NCI-H526 (cell line): ENCODE data around the gene ADCK2.
"Not testable (repeated sequence)": the region's sequence is repeated elsewhere in the genome, so short reads cannot be mapped to it uniquely, and the experiment has no call there.

Source experiments
- DNase-seq, 2 experiments: peaks; one replicate each; lab custom pipeline; 2025; lab: John Stamatoyannopoulos, UW

ADCK2 gene

GRCh38 chr7:140674356-140674800 lies 1.6 kb downstream of the ADCK2 start:
- peak; percentile 84 to 88 for DNase-seq

GRCh38 chr7:140674899-140675701 lies 2.4 kb downstream of the ADCK2 start:
- DNase-seq: peak in 1 of 2 experiments; percentile 62

GRCh38 chr7:140675726-140676125 lies 3.0 kb downstream of the ADCK2 start:
- DNase-seq: no peak

- no peak for DNase-seq
Observed at GRCh38 chr7:140676306-140676705, 3.6 kb downstream of the ADCK2 start.

DNA sequence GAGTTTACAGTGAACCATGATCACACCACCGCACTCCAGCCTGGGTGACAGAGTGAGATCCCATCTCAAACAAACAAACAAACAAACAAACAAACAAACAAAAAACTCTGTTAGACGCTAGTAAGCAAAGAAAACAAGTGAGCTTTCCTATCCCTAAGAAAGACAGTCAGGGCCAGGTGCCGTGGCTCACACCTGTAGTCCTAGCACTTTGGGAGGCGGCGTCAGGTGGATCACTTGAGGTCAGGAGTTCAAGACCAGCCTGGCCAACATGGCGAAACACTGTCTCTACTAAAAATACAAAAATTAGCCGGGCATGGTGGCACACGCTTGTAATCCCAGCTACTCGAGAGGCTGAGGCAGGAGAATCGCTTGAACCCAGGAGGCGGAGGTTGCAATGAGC lies 4.2 kb downstream of the ADCK2 start:
- DNase-seq: not testable (repeated sequence)

DNA sequence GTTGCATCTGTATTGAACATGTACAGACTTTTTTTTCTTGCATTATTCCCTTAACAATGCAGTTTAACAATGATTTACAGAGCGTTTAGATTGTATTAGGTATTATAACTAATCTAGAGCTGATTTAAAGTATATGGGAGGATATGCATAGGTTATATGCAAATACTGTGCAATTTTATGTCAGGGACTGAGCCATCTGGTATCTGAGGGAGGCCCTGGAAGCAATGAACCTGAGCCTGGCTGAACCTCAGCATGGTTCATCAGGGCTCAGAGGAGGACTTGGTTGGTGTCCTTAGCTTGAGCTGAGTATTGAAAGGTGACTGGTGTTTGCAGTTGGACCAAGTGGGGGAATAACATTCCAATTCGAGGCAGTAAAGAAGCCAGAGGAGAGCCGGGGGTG lies 4.8 kb downstream of the ADCK2 start:
- DNase-seq: peak; percentile 8 to 63

GRCh38 chr7:140678081-140678815 lies 5.5 kb downstream of the ADCK2 start:
- DNase-seq: no peak

- no peak for DNase-seq
Observed at GRCh38 chr7:140678816-140679130, 6.0 kb downstream of the ADCK2 start.

DNA sequence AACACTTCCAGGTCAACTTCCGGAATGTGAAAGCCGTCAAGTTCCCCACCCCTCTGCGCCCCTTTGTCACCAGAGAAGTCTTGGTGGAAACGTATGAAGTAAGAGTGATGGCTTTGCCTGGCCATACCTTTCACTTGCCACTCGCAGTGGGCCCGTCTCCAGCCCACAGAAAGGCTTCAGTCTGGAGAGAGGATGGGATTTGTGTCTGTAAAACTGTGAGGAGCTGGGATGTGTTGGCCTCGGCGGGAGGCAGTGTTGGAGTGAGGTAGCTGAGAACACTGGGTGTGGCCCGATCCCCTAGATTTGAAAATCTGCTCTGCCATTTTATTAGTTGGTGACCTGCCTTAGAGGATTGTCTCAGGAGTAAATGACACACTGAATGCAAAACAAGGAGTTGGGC lies 6.4 kb downstream of the ADCK2 start:
- no peak for DNase-seq

- DNase-seq: no peak
Observed at GRCh38 chr7:140680886-140681285, 8.1 kb downstream of the ADCK2 start.

DNA sequence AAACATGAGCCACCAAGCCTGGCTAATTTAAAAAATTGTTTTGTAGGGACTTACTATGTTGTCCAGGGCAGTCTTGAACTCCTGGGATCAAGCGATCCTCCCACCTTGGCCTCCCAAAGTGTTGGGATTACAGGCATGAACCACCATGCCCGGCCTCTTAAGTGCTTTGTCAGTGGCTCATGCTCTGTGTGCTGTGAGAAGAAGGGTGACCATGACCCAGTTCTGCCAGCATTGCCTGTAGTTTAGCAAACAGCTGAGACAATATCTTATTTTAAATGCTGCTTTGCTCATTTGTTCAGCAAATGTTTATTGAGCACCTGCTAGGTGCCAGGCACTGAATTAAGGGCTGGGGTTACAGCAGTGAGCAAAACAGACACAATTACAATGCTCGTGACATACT lies 9.0 kb downstream of the ADCK2 start:
- DNase-seq: no peak

GRCh38 chr7:140683657-140684056 lies 10.9 kb downstream of the ADCK2 start:
- no peak for DNase-seq

DNA sequence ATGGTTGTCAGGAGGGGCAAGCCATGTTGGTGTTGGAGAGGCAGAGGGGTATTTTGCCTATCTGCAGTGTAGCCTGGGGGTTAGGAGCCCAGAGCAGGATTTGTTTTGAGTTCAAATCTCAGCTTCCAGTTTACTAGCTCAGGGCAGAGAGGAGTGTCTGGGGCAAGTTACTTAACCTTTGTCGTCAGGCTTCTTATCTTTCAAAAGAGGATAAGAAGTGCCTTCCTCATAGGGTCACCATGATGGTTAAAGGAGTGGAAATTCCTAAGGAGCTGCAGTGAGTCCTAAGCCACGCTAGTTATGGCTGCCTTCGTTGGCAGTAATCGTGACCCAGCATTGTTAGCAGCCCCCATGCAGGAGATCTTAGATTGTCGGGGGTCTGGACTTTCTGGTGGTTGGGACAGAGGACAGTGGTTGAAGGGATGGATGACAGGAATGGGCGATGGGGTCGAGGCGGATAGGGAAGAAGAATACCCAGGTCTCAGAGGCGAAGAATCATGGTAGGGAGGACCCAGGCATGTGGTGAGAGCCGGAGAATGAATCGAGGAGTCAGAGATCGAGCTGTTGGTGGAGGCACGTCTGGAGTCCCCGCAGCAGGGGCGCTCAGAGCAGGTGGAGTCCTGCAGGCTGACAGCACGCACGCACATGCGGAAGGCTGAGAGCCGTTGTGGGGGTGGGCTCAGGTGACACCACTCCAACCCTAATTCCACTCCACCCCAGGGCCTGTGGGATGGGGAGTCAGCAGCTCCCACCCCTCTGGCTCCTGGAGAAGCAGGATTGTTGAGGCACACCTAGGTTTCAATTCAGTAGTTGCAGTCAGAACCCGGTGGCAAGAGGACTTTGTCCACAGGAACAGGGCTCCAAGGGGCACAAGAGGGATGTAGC lies 11.6 kb downstream of the ADCK2 start:
- DNase-seq: no peak

DNA sequence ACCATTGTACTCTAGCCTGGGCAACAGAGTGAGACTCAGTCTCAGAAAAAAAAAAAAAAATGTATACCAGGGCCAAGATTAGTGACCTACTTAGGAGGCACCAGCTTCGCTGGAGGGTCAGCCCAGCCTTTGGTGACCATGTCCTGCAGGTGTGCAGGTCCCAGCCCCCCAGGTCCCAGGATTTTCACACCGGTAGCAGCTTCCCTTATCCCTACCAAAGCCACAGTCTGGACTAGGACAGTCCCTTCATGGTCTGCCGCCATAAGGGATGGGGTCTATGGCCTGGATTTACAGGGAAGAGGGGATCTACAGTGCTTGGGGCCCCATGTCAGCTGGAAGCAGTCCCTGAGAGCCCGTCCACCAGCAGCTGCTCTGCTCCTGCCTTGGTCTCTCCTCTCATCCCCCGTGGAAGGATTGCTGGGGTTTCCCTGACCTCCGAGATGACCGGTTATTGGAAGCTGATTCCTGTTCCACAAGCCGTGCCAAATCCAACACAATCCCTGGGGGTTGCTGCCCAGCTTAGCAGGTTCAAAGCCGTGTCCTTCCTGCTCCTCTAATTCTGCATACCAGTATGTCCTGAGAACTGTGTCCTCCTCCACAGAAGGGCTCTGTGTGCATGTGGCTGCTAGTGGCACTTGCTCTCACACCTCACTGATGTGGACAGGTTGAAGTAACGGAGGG lies 12.8 kb downstream of the ADCK2 start:
- DNase-seq: no peak

DNA sequence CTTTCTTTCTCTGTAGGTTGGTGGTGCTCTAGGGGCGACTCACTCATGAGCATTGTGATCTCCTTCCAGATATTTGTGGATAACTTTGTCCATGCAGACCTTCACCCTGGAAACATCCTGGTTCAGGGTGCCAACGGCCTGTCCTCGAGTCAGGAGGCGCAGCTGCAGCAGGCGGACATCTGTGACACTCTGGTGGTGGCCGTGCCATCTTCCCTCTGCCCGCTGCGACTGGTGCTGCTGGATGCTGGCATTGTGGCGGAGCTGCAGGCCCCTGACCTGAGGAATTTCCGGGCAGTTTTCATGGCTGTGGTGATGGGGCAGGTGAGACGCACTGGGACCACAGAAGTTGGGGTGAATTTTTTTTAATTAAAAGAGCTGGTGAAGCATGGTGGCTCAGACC lies 14.2 kb downstream of the ADCK2 start:
- DNase-seq: no peak

DNA sequence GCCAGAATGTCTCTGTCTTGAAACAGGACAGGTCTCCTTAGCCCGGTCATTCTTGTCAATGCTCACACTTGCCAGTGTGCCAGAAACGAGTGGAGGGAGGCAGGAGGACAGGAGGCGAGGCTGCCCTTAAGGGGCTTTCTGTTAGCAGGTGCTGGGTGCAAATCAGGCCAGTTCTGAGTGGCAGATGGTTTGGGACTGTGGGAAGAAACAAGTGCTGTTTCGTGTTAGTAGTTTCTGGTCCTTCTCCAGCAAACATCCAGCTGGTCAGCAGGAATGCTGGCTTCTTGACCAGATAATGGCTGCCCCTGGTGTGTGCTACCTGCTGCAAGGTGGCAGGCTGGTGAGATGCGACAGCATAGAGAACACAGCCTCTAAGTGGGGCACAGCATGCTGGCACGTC lies 15.6 kb downstream of the ADCK2 start:
- no peak for DNase-seq

- no peak for DNase-seq
Observed at GRCh38 chr7:140689199-140690152, 16.7 kb downstream of the ADCK2 start.

DNA sequence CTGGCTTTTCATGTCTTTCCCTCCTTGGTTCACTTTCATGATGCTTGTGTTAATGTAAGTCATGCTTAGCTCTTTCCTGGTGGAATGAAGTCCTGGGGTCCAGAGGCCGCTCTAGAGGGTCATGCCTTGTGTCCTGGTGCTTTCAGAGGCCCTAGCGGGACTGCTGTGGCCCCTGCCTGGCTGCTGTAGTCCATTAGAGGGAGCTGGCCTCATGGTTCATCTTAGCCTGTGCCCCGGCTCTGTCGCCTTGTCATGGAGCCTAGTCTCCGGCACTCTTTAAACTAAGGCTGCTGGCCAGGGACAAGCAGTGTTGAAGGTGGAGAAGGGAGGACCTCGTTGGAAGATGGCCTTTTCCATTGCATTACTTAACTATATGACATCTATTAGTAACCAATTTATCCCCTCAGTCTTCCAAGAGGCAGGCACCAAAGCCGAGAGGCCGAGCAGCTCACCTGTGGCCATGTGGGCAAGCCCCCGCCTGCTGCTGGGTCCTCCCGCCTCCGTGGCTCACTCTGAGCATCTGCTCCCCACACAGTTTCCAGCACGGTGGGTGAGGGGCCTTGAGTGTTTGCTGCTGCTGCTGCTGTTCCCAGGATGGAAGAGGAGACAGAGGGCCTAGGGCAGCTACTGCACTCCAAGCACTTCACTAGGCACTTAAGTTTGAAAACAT lies 18.8 kb downstream of the ADCK2 start:
- no peak for DNase-seq

- not testable (repeated sequence) for DNase-seq
Observed at GRCh38 chr7:140693849-140694248, 21.1 kb downstream of the ADCK2 start.

- DNase-seq: no peak
Observed at GRCh38 chr7:140694592-140694991, 21.8 kb downstream of the ADCK2 start.
